ENCODE data around the gene RNF7. TPM values are rescaled to one million over a fixed set of nuclear protein-coding genes. Genes with fewer than 3 reads are reported as not detected.

Gene RNF7
- total RNA-seq, 2 experiments from 2014 or later: 48.6 to 51.4 TPM

- no peak for DNase-seq
- no peak overlapping the region for H3K27ac Mint-ChIP-seq
- ChIA-PET CTCF (interaction anchor here (0.6 to 0.9 kb wide), 4 partner anchors 23 to 161 kb away, joined by 3 to 4 read pairs (median 4); partner anchors contain the start of gene RNF7), POLR2A (no interaction called here)
- H3K27me3 Mint-ChIP-seq: no peaks in the 10 kb centered on the region
- H3K9me3 Mint-ChIP-seq: no peaks in the 10 kb centered on the region
- peaks cover 3% of the 10 kb centered on the region for H3K36me3 Mint-ChIP-seq (ENCODE audit: low read depth)
- H3K4me1 Mint-ChIP-seq: peaks cover 18% of the 10 kb centered on the region
- no peak overlapping the region for H3K4me3 Mint-ChIP-seq
Observed at GRCh38 chr3:141790171-141790570, 52.1 kb downstream of the RNF7 start.

DNA sequence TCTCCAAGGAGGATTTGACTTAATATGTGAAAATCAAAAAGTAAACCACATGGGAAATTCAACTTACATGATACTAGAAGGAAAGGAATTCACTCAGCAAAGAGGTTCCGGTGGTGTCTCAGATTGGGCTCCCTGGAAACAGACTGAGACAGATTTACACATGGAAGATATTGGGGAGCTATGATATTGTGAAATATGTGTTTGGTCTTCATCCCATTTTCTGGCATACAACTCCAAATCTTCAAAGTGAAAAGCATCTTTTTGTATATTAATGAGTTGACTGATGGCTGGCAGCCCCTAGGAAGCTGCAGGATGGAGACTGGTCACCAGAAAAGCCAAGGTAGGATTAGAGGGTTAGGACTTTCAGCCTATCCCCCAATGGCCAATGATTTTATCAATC lies 54.4 kb downstream of the RNF7 start:
- Mint-ChIP-seq H3K4me1 (peaks cover 40% of the 10 kb centered on the region), H3K4me3 (no peak overlapping the region), H3K9me3 (no peaks in the 10 kb centered on the region), H3K27me3 (no peaks in the 10 kb centered on the region), H3K27ac (no peak overlapping the region), H3K36me3 (ENCODE audit: low read depth) (peaks cover 3% of the 10 kb centered on the region)
- CTCF ChIA-PET: interaction anchor here (0.7 to 0.8 kb wide), 2 partner anchors 54 to 470 kb away, joined by 3 read pairs; partner anchors contain the start of gene RNF7
- POLR2A ChIA-PET: no interaction called here
- no peak for DNase-seq

DNA sequence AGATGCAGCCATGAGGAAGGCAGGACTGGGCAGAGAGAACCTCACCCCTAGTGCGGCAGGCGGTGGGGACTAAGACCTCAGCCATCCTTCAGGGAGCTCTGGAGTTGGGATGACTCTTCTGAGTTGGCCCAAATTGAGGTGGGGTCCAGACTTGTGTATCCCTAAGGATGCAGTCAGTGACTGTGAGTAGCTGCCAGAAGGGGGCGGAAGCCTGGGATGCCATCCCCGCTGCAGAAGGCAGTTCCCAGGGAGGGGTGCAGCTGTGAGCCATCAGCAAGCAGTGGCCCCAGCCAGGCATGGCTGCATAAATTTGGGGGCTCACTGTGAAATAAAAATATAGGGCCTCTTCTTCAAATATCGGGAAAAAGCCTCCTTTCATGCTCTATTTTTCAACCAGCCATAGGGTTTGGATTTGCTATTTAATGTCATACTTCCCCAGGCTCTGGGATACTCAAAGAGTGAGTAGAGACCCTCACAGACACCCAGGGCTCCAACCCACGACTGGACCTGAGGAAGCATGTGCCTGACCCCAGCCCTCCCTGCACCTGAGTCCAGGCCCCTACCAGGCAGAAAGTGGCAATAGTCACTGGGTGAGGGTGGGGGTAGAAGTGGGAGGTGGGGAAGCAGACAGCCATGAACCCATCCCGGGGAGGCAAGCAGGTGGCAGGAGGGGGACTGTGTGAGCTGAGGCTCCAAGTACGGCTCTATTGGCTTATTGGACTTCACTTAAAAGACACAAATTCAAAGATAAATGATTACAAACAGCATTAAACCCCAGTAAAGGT lies 55.6 kb downstream of the RNF7 start:
- ChIA-PET POLR2A (no interaction called here), CTCF (interaction anchor here (0.8 kb wide), 1 partner anchor 55 kb away, joined by 3 read pairs; the partner anchor contains the start of gene RNF7)
- no peak for DNase-seq

DNA sequence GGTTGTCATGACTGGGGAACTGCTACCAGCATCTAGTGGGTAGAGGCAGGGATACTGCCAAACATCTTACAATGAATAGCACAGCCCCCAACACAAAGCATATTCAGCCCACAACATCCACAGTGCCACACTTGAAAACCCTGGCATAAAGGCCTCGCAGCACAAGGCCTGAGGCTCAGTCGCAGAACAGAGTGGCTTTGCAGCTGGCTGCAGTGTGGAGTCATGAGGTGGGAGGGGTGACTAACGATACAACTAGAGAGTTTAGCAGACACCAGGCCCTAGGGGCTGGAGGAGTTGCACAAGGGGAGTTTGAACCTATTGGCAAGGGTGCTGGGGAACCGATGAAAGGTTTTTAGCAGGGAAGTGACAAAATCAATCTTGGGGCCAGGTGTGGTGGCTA lies 57.2 kb downstream of the RNF7 start:
- no peaks in the 10 kb centered on the region for H3K27me3 Mint-ChIP-seq
- H3K9me3 Mint-ChIP-seq: no peaks in the 10 kb centered on the region
- peaks cover 3% of the 10 kb centered on the region for H3K36me3 Mint-ChIP-seq (ENCODE audit: low read depth)
- ChIA-PET POLR2A (no interaction called here), CTCF (no interaction called here)
- peak overlapping the region; percentile 98 for H3K27ac Mint-ChIP-seq
- no peak overlapping the region for H3K4me3 Mint-ChIP-seq
- no peak for DNase-seq
- H3K4me1 Mint-ChIP-seq: peaks cover 56% of the 10 kb centered on the region

More for the DNA sequence above, 55.6 kb downstream of the RNF7 start:
- Mint-ChIP-seq H3K27me3 (no peaks in the 10 kb centered on the region), H3K36me3 (ENCODE audit: low read depth) (peaks cover 3% of the 10 kb centered on the region), H3K27ac (peak overlapping the region; percentile 60), H3K9me3 (no peaks in the 10 kb centered on the region), H3K4me3 (no peak overlapping the region), H3K4me1 (peaks cover 50% of the 10 kb centered on the region)

DNA sequence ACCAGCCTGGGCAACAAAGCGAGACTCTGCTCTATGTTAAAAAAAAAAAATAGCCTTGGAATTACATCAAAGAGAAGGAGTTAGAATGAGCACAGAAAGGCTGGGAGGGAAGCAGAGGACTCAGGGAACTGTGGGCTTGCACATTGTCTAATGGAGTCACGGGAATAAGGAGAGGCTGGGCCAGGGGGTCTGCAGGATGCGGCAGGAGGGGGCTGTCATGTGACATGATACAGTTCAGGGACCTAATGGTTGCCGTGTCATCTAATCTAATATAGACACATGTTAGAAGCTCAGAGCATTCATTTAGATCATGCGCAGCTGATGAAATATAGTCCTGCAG lies 57.6 kb downstream of the RNF7 start:
- H3K4me3 Mint-ChIP-seq: no peak overlapping the region
- peaks cover 56% of the 10 kb centered on the region for H3K4me1 Mint-ChIP-seq
- peaks cover 3% of the 10 kb centered on the region for H3K36me3 Mint-ChIP-seq (ENCODE audit: low read depth)
- ChIA-PET CTCF (interaction anchor here (1.5 kb wide), 1 partner anchor 56 kb away, joined by 4 read pairs; no protein-coding TSS in a partner anchor), POLR2A (no interaction called here)
- H3K27ac Mint-ChIP-seq: peak overlapping the region; percentile 98
- DNase-seq: no peak
- H3K9me3 Mint-ChIP-seq: peaks cover 3% of the 10 kb centered on the region
- no peaks in the 10 kb centered on the region for H3K27me3 Mint-ChIP-seq

- ChIA-PET POLR2A (no interaction called here), CTCF (interaction anchor here (0.6 to 2.0 kb wide), 9 partner anchors 8 to 806 kb away, joined by 4 to 6 read pairs (median 4); partner anchors contain the start of gene RNF7)
- H3K4me3 Mint-ChIP-seq: peak overlapping the region; percentile 84
- no peaks in the 10 kb centered on the region for H3K27me3 Mint-ChIP-seq
- peaks cover 56% of the 10 kb centered on the region for H3K4me1 Mint-ChIP-seq
- H3K9me3 Mint-ChIP-seq: peaks cover 3% of the 10 kb centered on the region
- H3K36me3 Mint-ChIP-seq (ENCODE audit: low read depth): peaks cover 3% of the 10 kb centered on the region
- H3K27ac Mint-ChIP-seq: peak overlapping the region; percentile 98
- DNase-seq: peak; percentile 85
Observed at GRCh38 chr3:141796081-141796888, 58.2 kb downstream of the RNF7 start.

Other genes with a start within 250 kb of the RNF7 start
- not detected for gene GRK7, start 25.1 kb downstream of the RNF7 start, total RNA-seq
- gene ATP1B3, start 138.3 kb downstream of the RNF7 start, total RNA-seq: 100 to 1,000 TPM; 106 to 113 TPM